Heart left ventricle (tissue), 13 donors: ENCODE data around the gene SOX6.

Source experiments
- POLR2A ChIP-seq, 2 donors: fragments of 450-650 bp; IDR thresholded peaks; one replicate each; pipeline ENCODE4 v1.6.1; 2017; ENCODE audit warnings: antibody characterized with exemption in 2 of 2, mild to moderate bottlenecking in 2 of 2, moderate library complexity in 2 of 2
- TF ChIP-seq, protein P1 (sequence below), 12 donors: fragments of 200-600 bp; sonication (generic) in 4 of 12; IDR thresholded peaks; one replicate each; pipeline versions ENCODE4 v1.5.0 to v1.8.0; 2018 to 2022; ENCODE audit warnings: antibody characterized with exemption in 12 of 12, mild to moderate bottlenecking in 5 of 12
- donor health status: ischemic (EF 13 %, LVEDD 7.1; RV severe dilation, severe dysfunction).
- donor health status: DM: no; HTN: yes; CAD: no.
- donor health status: DM: no; HTN: no; CAD: no.
- donor health status: ischemic (EF 25% LVEDD 6.9; RV normal size, moderate dysfunction).
- donor health status: ischemic (EF 25% LVEDD 5.7; RV mildly dilated, moderate dysfunction).
- donor health status: ischemic (EF 35%, LVEDD 5.7; RV mildly dilated, moderate dysfunction).
- donor health status: nonischemic (EF 11% LVEDD 7.7; RV severe dilation, severe dysfunction).
- donor health status: DM: yes; HTN: yes; CAD: no.
- donor health status: PGD.
- donor health status: ischemic (EF 29% LVEDD 5.4; RV normal size, mild dysfunction).
- donor health status: nonischemic (EF 23%, LVEDD 6.1; RV moderate dilation, normal function).

DNA sequence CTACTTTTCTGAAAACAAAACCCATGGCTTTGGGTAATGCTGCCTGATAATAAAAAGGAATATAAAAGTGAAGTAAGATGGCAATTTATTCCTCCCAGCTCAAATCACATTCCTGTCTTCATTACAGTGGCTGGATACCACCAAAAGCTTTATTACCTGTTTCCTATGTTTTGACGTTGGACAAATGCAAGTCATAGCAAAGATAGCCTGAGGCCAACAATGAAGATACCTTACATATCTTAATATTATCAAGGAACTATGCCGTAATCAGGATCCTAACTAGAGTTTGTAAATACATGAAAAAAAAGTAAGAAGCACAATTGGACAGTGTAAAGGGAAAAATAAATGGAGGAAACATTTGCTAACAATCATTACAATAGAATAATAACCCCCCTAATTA, 202.4 kb downstream of the SOX6 start:
- TF ChIP-seq, protein P1, sequence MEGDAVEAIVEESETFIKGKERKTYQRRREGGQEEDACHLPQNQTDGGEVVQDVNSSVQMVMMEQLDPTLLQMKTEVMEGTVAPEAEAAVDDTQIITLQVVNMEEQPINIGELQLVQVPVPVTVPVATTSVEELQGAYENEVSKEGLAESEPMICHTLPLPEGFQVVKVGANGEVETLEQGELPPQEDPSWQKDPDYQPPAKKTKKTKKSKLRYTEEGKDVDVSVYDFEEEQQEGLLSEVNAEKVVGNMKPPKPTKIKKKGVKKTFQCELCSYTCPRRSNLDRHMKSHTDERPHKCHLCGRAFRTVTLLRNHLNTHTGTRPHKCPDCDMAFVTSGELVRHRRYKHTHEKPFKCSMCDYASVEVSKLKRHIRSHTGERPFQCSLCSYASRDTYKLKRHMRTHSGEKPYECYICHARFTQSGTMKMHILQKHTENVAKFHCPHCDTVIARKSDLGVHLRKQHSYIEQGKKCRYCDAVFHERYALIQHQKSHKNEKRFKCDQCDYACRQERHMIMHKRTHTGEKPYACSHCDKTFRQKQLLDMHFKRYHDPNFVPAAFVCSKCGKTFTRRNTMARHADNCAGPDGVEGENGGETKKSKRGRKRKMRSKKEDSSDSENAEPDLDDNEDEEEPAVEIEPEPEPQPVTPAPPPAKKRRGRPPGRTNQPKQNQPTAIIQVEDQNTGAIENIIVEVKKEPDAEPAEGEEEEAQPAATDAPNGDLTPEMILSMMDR (IDR thresholded peaks at IDR 0.05): no peak
- TF ChIP-seq POLR2A (IDR thresholded peaks at IDR 0.05): no peak
